IMR-90 (cell line): Measurements from ENCODE around the gene CFAP299. TPM values are rescaled to one million over a fixed set of nuclear protein-coding genes. Genes with fewer than 3 reads are reported as not detected.
"Not testable (repeated sequence)": the region's sequence is repeated elsewhere in the genome, so short reads cannot be mapped to it uniquely, and the experiment has no call there.

Source experiments
- ATAC-seq: fragments of 200-7000 bp; cut with Tn5 transposase; 2 replicates; pipeline ENCODE4 v1.9.1; 2020; ENCODE audit warnings: low read depth, mild to moderate bottlenecking, moderate library complexity
- BruUV-seq: library from RNA; stranded (reverse); fragments of 400-500 nt; replicated peaks from 2 replicates; lab custom pipeline; 2021; lab: Mats Ljungman, UMichigan
- CTCF ChIA-PET: fragments of 300-600 bp; formaldehyde crosslinking; extraction: SDS; loops from one replicate; lab custom pipeline; 2021; ENCODE audit warnings: antibody characterized with exemption; lab: Yijun Ruan, JAX
- POLR2A ChIA-PET: fragments of 300-600 bp; sonication (Branson Sonifier 250); formaldehyde crosslinking; loops from one replicate; lab custom pipeline; 2022; ENCODE audit warnings: antibody characterized with exemption; ENCODE audit not compliant: unreplicated experiment; lab: Charles Lee
- DNase-seq: peaks from one replicate; pipeline ENCODE4 v3.0.0; 2013
- H2AFZ ChIP-seq: replicated peaks from 2 replicates; pipeline ENCODE3; 2013; ENCODE audit warnings: low read length, mild to moderate bottlenecking; ENCODE audit not compliant: poor library complexity
- H2AK5ac ChIP-seq: 2 replicates; pipeline ENCODE4 v1.6.1; 2013; ENCODE audit warnings: low read depth, low read length, inconsistent platforms
- H2AK9ac ChIP-seq: replicated peaks from 2 replicates; pipeline ENCODE3; 2013; ENCODE audit warnings: mild to moderate bottlenecking, low read depth, low read length, moderate library complexity; ENCODE audit not compliant: poor library complexity
- H2BK120ac ChIP-seq: 2 replicates; pipeline ENCODE4 v1.6.1; 2013; ENCODE audit warnings: low read depth, low read length, inconsistent platforms
- H2BK15ac ChIP-seq: 3 replicates; pipeline ENCODE4 v1.6.1; 2013; ENCODE audit warnings: low read depth, low read length, inconsistent platforms
- H2BK20ac ChIP-seq: 2 replicates; pipeline ENCODE4 v1.6.1; 2013; ENCODE audit warnings: low read depth, mild to moderate bottlenecking, inconsistent platforms, low read length, moderate library complexity
- H2BK5ac ChIP-seq: 2 replicates; pipeline ENCODE4 v1.6.1; 2013; ENCODE audit warnings: mild to moderate bottlenecking, low read depth, low read length, inconsistent platforms; ENCODE audit not compliant: poor library complexity, severe bottlenecking
- H3K14ac ChIP-seq: replicated peaks from 2 replicates; pipeline ENCODE4 v1.6.1; 2013; ENCODE audit warnings: low read depth, low read length, inconsistent platforms
- H3K18ac ChIP-seq: 2 replicates; pipeline ENCODE4 v1.6.1; 2013; ENCODE audit warnings: low read depth, low read length, control low read depth
- H3K23ac ChIP-seq: 2 replicates; pipeline ENCODE4 v1.6.1; 2013; ENCODE audit warnings: low read depth, low read length, inconsistent platforms
- H3K27ac ChIP-seq: 2 replicates; pipeline ENCODE4 v1.5.1; 2013; ENCODE audit warnings: mild to moderate bottlenecking, control low read depth, low read length; ENCODE audit not compliant: insufficient read depth
- H3K27me3 ChIP-seq: 2 replicates; pipeline ENCODE4 v1.6.1; 2013; ENCODE audit warnings: low read length; ENCODE audit not compliant: control insufficient read depth, insufficient read depth
- H3K36me3 ChIP-seq: 2 replicates; pipeline ENCODE4 v1.6.1; 2013; ENCODE audit warnings: low read length, mixed read lengths; ENCODE audit not compliant: control insufficient read depth, insufficient read depth
- H3K4ac ChIP-seq: 2 replicates; pipeline ENCODE4 v1.6.1; 2013; ENCODE audit warnings: low read depth, low read length, inconsistent platforms
- H3K4me1 ChIP-seq: 2 replicates; pipeline ENCODE4 v1.6.1; 2013; ENCODE audit warnings: low read length, mixed read lengths; ENCODE audit not compliant: control insufficient read depth, insufficient read depth
- H3K4me2 ChIP-seq: 2 replicates; pipeline ENCODE4 v1.6.1; 2013; ENCODE audit warnings: low read depth, mild to moderate bottlenecking, control low read depth, low read length, moderate library complexity
- H3K4me3 ChIP-seq: 2 replicates; pipeline ENCODE4 v1.5.1; 2013; ENCODE audit warnings: low read depth, mild to moderate bottlenecking, control low read depth, low read length, moderate library complexity; ENCODE audit not compliant: insufficient read depth
- H3K56ac ChIP-seq: 2 replicates; pipeline ENCODE4 v1.6.1; 2013; ENCODE audit warnings: low read length, inconsistent platforms; ENCODE audit not compliant: insufficient read depth; ENCODE audit errors: extremely low read depth
- H3K79me1 ChIP-seq, 2 experiments: 2 replicates each; pipeline ENCODE4 v1.6.1; 2013; ENCODE audit warnings: low read length in 2 of 2, inconsistent platforms in 1 of 2, low read depth in 1 of 2
- H3K9ac ChIP-seq: 2 replicates; pipeline ENCODE4 v1.6.1; 2013; ENCODE audit warnings: low read depth, low read length, control low read depth
- H3K9me1 ChIP-seq: 2 replicates; pipeline ENCODE4 v1.6.1; 2013; ENCODE audit warnings: low read length, inconsistent platforms; ENCODE audit not compliant: insufficient read depth
- H3K9me3 ChIP-seq: 2 replicates; pipeline ENCODE4 v1.6.1; 2013; ENCODE audit warnings: low read length; ENCODE audit not compliant: control insufficient read depth, insufficient read depth
- H4K20me1 ChIP-seq: 2 replicates; pipeline ENCODE4 v1.6.1; 2013; ENCODE audit warnings: low read length, inconsistent platforms; ENCODE audit not compliant: insufficient read depth
- H4K5ac ChIP-seq: 2 replicates; pipeline ENCODE4 v1.6.1; 2013; ENCODE audit warnings: mild to moderate bottlenecking, low read depth, low read length, control low read depth
- H4K8ac ChIP-seq, 2 experiments: 2 replicates each; pipeline ENCODE4 v1.6.1; 2013; ENCODE audit warnings: low read depth in 2 of 2, low read length in 2 of 2, control low read depth in 1 of 2, inconsistent platforms in 1 of 2
- H4K91ac ChIP-seq: 2 replicates; pipeline ENCODE4 v1.6.1; 2013; ENCODE audit warnings: low read depth, low read length, inconsistent platforms; ENCODE audit not compliant: insufficient read depth
- CHD1 ChIP-seq: IDR thresholded peaks from 2 replicates; pipeline ENCODE4 v1.6.1; 2012; ENCODE audit warnings: low read depth, low read length, improper control_type of control experiment
- ELK1 ChIP-seq: fragments of 150-350 bp; IDR thresholded peaks from 2 replicates; pipeline ENCODE4 v1.6.1; 2016; ENCODE audit warnings: low read depth, mild to moderate bottlenecking, low read length, moderate library complexity, borderline replicate concordance
- FOS ChIP-seq: fragments of 150-350 bp; IDR thresholded peaks from 2 replicates; pipeline ENCODE4 v1.6.1; 2016; ENCODE audit warnings: low read depth, low read length
- RCOR1 ChIP-seq: IDR thresholded peaks from 2 replicates; pipeline ENCODE4 v1.6.1; 2012; ENCODE audit warnings: mild to moderate bottlenecking, low read length, improper control_type of control experiment; ENCODE audit not compliant: insufficient replicate concordance
- WGBS, 2 experiments: methylation state at CpG; one replicate each; pipeline versions ENCODE4 v1.1.5 to v1.1.7; 2013; ENCODE audit warnings: missing lambda C conversion rate in 2 of 2; ENCODE audit not compliant: insufficient read length in 1 of 2; ENCODE audit errors: extremely low coverage in 2 of 2; 5-methylcytosine and 5-hydroxymethylcytosine counted together
- dilution Hi-C: fragments of 300-500 bp; cut with HindIII; formaldehyde crosslinking; loops from one replicate; pipeline ENCODE4 v1.14.3; 2018; ENCODE audit warnings: low sequenced_read_pairs; ENCODE audit not compliant: unreplicated experiment
- in situ Hi-C: fragments of 300-500 bp; cut with MboI; formaldehyde crosslinking; loops from 3 replicates; pipeline ENCODE4 v1.14.3; 2019; ENCODE audit warnings: low sequenced_read_pairs, inconsistent platforms, mixed read lengths
- intact Hi-C: fragments of 100-400 bp; cut with micrococcal nuclease; formaldehyde crosslinking; loops from 2 replicates; pipeline ENCODE4 v1.10.0; 2022
- polyA plus RNA-seq, 3 experiments: library from polyadenylated mRNA; depleted of rRNA; stranded (reverse); fragments of >200 nt; gene quantifications; 2 replicates each; pipeline ENCODE4 v1.2.3, GENCODE V29; 2012; ENCODE audit warnings: low replicate concordance in 1 of 3
- total RNA-seq: library from RNA; depleted of rRNA; stranded (reverse); fragments of >200 nt; gene quantifications from 2 replicates; pipeline ENCODE4 v1.2.3, GENCODE V29; 2012

The CFAP299 gene
- total and polyA plus RNA-seq, 2 of the 4 experiments (the other 2 are of a cell fraction), result 1.0 to 1.1 TPM

GRCh38 chr4:80798082-80798481, 462.6 kb downstream of the CFAP299 start:
- dilution Hi-C loops, result no loop called here
- Histone ChIP-seq H2BK120ac (no peak overlapping the region), H3K9ac (no peak overlapping the region), H2BK15ac (no peak overlapping the region), H3K4me3 (no peak overlapping the region), H4K91ac (no peak overlapping the region), H3K14ac (no peak overlapping the region), H4K8ac (no peak overlapping the region), H3K18ac (no peak overlapping the region), H3K9me3 (peaks cover 4% of the 10 kb centered on the region; the same call in 1 of the 2 replicates), H3K36me3 (no peaks in the 10 kb centered on the region), H3K56ac (no peak overlapping the region), H3K4ac (no peak overlapping the region), H3K4me2 (no peak overlapping the region), H2AK5ac (no peak overlapping the region), H2AFZ (no peak overlapping the region), H2BK20ac (no peak overlapping the region), H3K27ac (no peak overlapping the region), H3K79me1 (no peaks in the 10 kb centered on the region), H2BK5ac (no peak overlapping the region), H2AK9ac (no peak overlapping the region), H4K20me1 (no peaks in the 10 kb centered on the region), H3K27me3 (no peaks in the 10 kb centered on the region), H3K23ac (no peak overlapping the region), H3K9me1 (no peaks in the 10 kb centered on the region), H3K4me1 (no peaks in the 10 kb centered on the region), H4K5ac (no peak overlapping the region)
- ATAC-seq (no peak), DNase-seq (no peak)
- TF ChIP-seq ELK1 (no peak), FOS (no peak), RCOR1 (no peak), CHD1 (no peak)
- intact Hi-C loops, result no loop called here
- BruUV-seq, result no TSS peak
- CTCF ChIA-PET, result no interaction called here
- no CpG with 5 or more reads among the region's 1 CpG for WGBS, 2 experiments
- in situ Hi-C loops, result no loop called here
- POLR2A ChIA-PET, result no interaction called here

GRCh38 chr4:80800719-80801118, 465.2 kb downstream of the CFAP299 start:
- H4K5ac ChIP-seq, H3K9me3 ChIP-seq, H2AFZ ChIP-seq, H4K8ac ChIP-seq, ATAC-seq, H3K4me1 ChIP-seq, H2BK20ac ChIP-seq, H3K14ac ChIP-seq, H3K4ac ChIP-seq, BruUV-seq, H3K79me1 ChIP-seq, POLR2A ChIA-PET, H3K56ac ChIP-seq, H3K36me3 ChIP-seq, DNase-seq, H2BK5ac ChIP-seq, H2BK120ac ChIP-seq, H3K4me3 ChIP-seq, H3K9ac ChIP-seq, H3K27me3 ChIP-seq, H2AK5ac ChIP-seq, H3K4me2 ChIP-seq, dilution Hi-C loops, H2AK9ac ChIP-seq, H4K20me1 ChIP-seq, CTCF ChIA-PET, H3K18ac ChIP-seq, H3K9me1 ChIP-seq, H3K27ac ChIP-seq, intact Hi-C loops, H3K23ac ChIP-seq, H4K91ac ChIP-seq, in situ Hi-C loops, H2BK15ac ChIP-seq: not testable (repeated sequence)
- no CpG with 5 or more reads among the region's 1 CpG for WGBS, 2 experiments
